Stimulated activated naive CD8-positive, alpha-beta T cell treated with anti-CD3 and anti-CD28 coated beads, Interleukin-15, Interleukin-2, amounts not matched to agents 100 ng/mL and 50 ng/mL, for 24 hours (primary cell): ENCODE results near the gene PPT1.
A peak's percentile ranks its signal among the peaks of the same experiment; 100 is the strongest.
"Not testable (repeated sequence)": the region's sequence is repeated elsewhere in the genome, so short reads cannot be mapped to it uniquely, and the experiment has no call there.

ENCODE experiments used
- H3K27ac Mint-ChIP-seq: one replicate; pipeline ENCODE4 v1.8.0; 2021; ENCODE audit warnings: mild to moderate bottlenecking, mixed read lengths
- H3K27me3 Mint-ChIP-seq: one replicate; pipeline ENCODE4 v1.8.0; 2021; ENCODE audit warnings: mixed read lengths
- H3K36me3 Mint-ChIP-seq: one replicate; pipeline ENCODE4 v1.8.0; 2021; ENCODE audit warnings: low read depth, mixed read lengths
- H3K4me1 Mint-ChIP-seq: one replicate; pipeline ENCODE4 v1.8.0; 2021; ENCODE audit warnings: low read depth, mixed read lengths
- H3K4me3 Mint-ChIP-seq: one replicate; pipeline ENCODE4 v1.8.0; 2021; ENCODE audit warnings: mild to moderate bottlenecking, mixed read lengths
- H3K9me3 Mint-ChIP-seq: one replicate; pipeline ENCODE4 v1.8.0; 2021; ENCODE audit warnings: mixed read lengths

Gene PPT1

GRCh38 chr1:40105028-40105427 is 8.0 kb upstream of the PPT1 start:
- Mint-ChIP-seq H3K27me3 (peaks cover 16% of the 10 kb centered on the region), H3K4me3 (no peak overlapping the region), H3K4me1 (no peaks in the 10 kb centered on the region), H3K9me3 (peaks cover 20% of the 10 kb centered on the region), H3K27ac (no peak overlapping the region), H3K36me3 (peaks cover 10% of the 10 kb centered on the region)

- H3K36me3 Mint-ChIP-seq: peaks cover 9% of the 10 kb centered on the region
- H3K4me3 Mint-ChIP-seq: no peak overlapping the region
- H3K27me3 Mint-ChIP-seq: peaks cover 4% of the 10 kb centered on the region
- H3K9me3 Mint-ChIP-seq: peaks cover 10% of the 10 kb centered on the region
- no peaks in the 10 kb centered on the region for H3K4me1 Mint-ChIP-seq
- H3K27ac Mint-ChIP-seq: no peak overlapping the region
These were observed 5.8 kb upstream of the PPT1 start for GRCh38 chr1:40102896-40103295.

GRCh38 chr1:40102038-40102437 is 5.0 kb upstream of the PPT1 start:
- peaks cover 10% of the 10 kb centered on the region for H3K9me3 Mint-ChIP-seq
- no peak overlapping the region for H3K27ac Mint-ChIP-seq
- peaks cover 6% of the 10 kb centered on the region for H3K4me1 Mint-ChIP-seq
- peaks cover 4% of the 10 kb centered on the region for H3K27me3 Mint-ChIP-seq
- no peak overlapping the region for H3K4me3 Mint-ChIP-seq
- H3K36me3 Mint-ChIP-seq: peaks cover 9% of the 10 kb centered on the region

- H3K27me3 Mint-ChIP-seq: no peaks in the 10 kb centered on the region
These were observed 441 bp downstream of the PPT1 start for GRCh38 chr1:40096646-40096976.

GRCh38 chr1:40095806-40096205 is 1.2 kb downstream of the PPT1 start:
- H3K27ac Mint-ChIP-seq: peak overlapping the region; percentile 9
- H3K9me3 Mint-ChIP-seq: no peaks in the 10 kb centered on the region
- H3K27me3 Mint-ChIP-seq: no peaks in the 10 kb centered on the region
- H3K36me3 Mint-ChIP-seq: peaks cover 24% of the 10 kb centered on the region
- peak overlapping the region; percentile 92 for H3K4me3 Mint-ChIP-seq
- H3K4me1 Mint-ChIP-seq: peaks cover 30% of the 10 kb centered on the region

More at GRCh38 chr1:40096646-40096976, 441 bp downstream of the PPT1 start:
- H3K27ac Mint-ChIP-seq: peak overlapping the region; percentile 89
- H3K4me1 Mint-ChIP-seq: peaks cover 30% of the 10 kb centered on the region
- peaks cover 18% of the 10 kb centered on the region for H3K36me3 Mint-ChIP-seq
- no peaks in the 10 kb centered on the region for H3K9me3 Mint-ChIP-seq
- H3K4me3 Mint-ChIP-seq: peak overlapping the region; percentile 92

- Mint-ChIP-seq H3K36me3 (peaks cover 33% of the 10 kb centered on the region), H3K27ac (no peak overlapping the region), H3K4me1 (peaks cover 30% of the 10 kb centered on the region), H3K27me3 (no peaks in the 10 kb centered on the region), H3K4me3 (no peak overlapping the region), H3K9me3 (no peaks in the 10 kb centered on the region)
These were observed 2.5 kb downstream of the PPT1 start for GRCh38 chr1:40094466-40095110.

GRCh38 chr1:40092706-40093639 is 4.1 kb downstream of the PPT1 start:
- Mint-ChIP-seq H3K27me3 (no peaks in the 10 kb centered on the region), H3K27ac (no peak overlapping the region), H3K4me3 (no peak overlapping the region), H3K4me1 (peaks cover 30% of the 10 kb centered on the region), H3K9me3 (no peaks in the 10 kb centered on the region), H3K36me3 (peaks cover 44% of the 10 kb centered on the region)

- Mint-ChIP-seq H3K27me3 (no peaks in the 10 kb centered on the region), H3K9me3 (no peaks in the 10 kb centered on the region), H3K27ac (no peak overlapping the region), H3K4me1 (peaks cover 25% of the 10 kb centered on the region), H3K36me3 (peaks cover 48% of the 10 kb centered on the region), H3K4me3 (no peak overlapping the region)
These were observed 4.8 kb downstream of the PPT1 start for GRCh38 chr1:40092241-40092640.

- peaks cover 14% of the 10 kb centered on the region for H3K4me1 Mint-ChIP-seq
- no peaks in the 10 kb centered on the region for H3K27me3 Mint-ChIP-seq
- peaks cover 48% of the 10 kb centered on the region for H3K36me3 Mint-ChIP-seq
- no peaks in the 10 kb centered on the region for H3K9me3 Mint-ChIP-seq
- H3K27ac Mint-ChIP-seq: no peak overlapping the region
- no peak overlapping the region for H3K4me3 Mint-ChIP-seq
These were observed 6.2 kb downstream of the PPT1 start for GRCh38 chr1:40090652-40091355.

GRCh38 chr1:40084750-40085149 is 12.3 kb downstream of the PPT1 start:
- H3K4me3 Mint-ChIP-seq: not testable (repeated sequence)

GRCh38 chr1:40081871-40082270 is 15.2 kb downstream of the PPT1 start:
- H3K4me1 Mint-ChIP-seq: peaks cover 11% of the 10 kb centered on the region
- H3K4me3 Mint-ChIP-seq: no peak overlapping the region
- peaks cover 61% of the 10 kb centered on the region for H3K36me3 Mint-ChIP-seq
- H3K27ac Mint-ChIP-seq: no peak overlapping the region
- H3K9me3 Mint-ChIP-seq: no peaks in the 10 kb centered on the region
- H3K27me3 Mint-ChIP-seq: no peaks in the 10 kb centered on the region

More at GRCh38 chr1:40084750-40085149, 12.3 kb downstream of the PPT1 start:
- H3K36me3 Mint-ChIP-seq: peaks cover 65% of the 10 kb centered on the region
- H3K4me1 Mint-ChIP-seq, H3K27me3 Mint-ChIP-seq, H3K27ac Mint-ChIP-seq, H3K9me3 Mint-ChIP-seq: not testable (repeated sequence)

- H3K27me3 Mint-ChIP-seq: no peaks in the 10 kb centered on the region
- no peak overlapping the region for H3K4me3 Mint-ChIP-seq
- H3K9me3 Mint-ChIP-seq: no peaks in the 10 kb centered on the region
- peaks cover 10% of the 10 kb centered on the region for H3K4me1 Mint-ChIP-seq
- H3K27ac Mint-ChIP-seq: peak overlapping the region; percentile 49
- peaks cover 57% of the 10 kb centered on the region for H3K36me3 Mint-ChIP-seq
These were observed 17.2 kb downstream of the PPT1 start for GRCh38 chr1:40079774-40080400.

- H3K9me3 Mint-ChIP-seq: no peaks in the 10 kb centered on the region
- no peak overlapping the region for H3K4me3 Mint-ChIP-seq
- H3K36me3 Mint-ChIP-seq: peaks cover 50% of the 10 kb centered on the region
- H3K27me3 Mint-ChIP-seq: no peaks in the 10 kb centered on the region
- H3K27ac Mint-ChIP-seq: no peak overlapping the region
- peaks cover 13% of the 10 kb centered on the region for H3K4me1 Mint-ChIP-seq
These were observed 18.3 kb downstream of the PPT1 start for GRCh38 chr1:40078512-40079333.

- H3K9me3 Mint-ChIP-seq: no peaks in the 10 kb centered on the region
- H3K4me3 Mint-ChIP-seq: no peak overlapping the region
- H3K36me3 Mint-ChIP-seq: peaks cover 53% of the 10 kb centered on the region
- no peaks in the 10 kb centered on the region for H3K27me3 Mint-ChIP-seq
- peaks cover 20% of the 10 kb centered on the region for H3K4me1 Mint-ChIP-seq
- H3K27ac Mint-ChIP-seq: peak overlapping the region; percentile 26
These were observed 20.1 kb downstream of the PPT1 start for GRCh38 chr1:40076895-40077312.
